ENCODE measurements around the gene PDCD2.
"Not testable (repeated sequence)": the region's sequence is repeated elsewhere in the genome, so short reads cannot be mapped to it uniquely, and the experiment has no call there.

DNA sequence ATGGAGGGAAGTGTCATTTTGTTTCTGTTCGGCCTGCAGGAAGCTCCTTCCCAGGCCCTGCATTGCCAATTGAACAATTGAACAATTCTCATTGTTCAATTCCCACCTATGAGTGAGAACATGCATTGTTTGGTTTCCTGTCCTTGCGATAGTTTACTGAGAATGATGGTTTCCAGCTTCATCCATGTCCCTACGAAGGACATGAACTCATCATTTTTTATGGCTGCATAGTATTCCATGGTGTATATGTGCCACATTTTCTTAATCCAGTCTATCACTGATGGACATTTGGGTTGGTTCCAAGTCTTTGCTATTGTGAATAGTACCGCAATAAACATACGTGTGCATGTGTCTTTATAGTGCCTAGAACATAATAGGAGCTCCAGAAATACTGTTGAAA, 56.4 kb downstream of the PDCD2 start:
- TF ChIP-seq, protein P1, sequence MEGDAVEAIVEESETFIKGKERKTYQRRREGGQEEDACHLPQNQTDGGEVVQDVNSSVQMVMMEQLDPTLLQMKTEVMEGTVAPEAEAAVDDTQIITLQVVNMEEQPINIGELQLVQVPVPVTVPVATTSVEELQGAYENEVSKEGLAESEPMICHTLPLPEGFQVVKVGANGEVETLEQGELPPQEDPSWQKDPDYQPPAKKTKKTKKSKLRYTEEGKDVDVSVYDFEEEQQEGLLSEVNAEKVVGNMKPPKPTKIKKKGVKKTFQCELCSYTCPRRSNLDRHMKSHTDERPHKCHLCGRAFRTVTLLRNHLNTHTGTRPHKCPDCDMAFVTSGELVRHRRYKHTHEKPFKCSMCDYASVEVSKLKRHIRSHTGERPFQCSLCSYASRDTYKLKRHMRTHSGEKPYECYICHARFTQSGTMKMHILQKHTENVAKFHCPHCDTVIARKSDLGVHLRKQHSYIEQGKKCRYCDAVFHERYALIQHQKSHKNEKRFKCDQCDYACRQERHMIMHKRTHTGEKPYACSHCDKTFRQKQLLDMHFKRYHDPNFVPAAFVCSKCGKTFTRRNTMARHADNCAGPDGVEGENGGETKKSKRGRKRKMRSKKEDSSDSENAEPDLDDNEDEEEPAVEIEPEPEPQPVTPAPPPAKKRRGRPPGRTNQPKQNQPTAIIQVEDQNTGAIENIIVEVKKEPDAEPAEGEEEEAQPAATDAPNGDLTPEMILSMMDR (IDR thresholded peaks at IDR 0.05), result not testable (repeated sequence)
- TF ChIP-seq EZH2phosphoT487, EZH2 (IDR thresholded peaks at IDR 0.05): not testable (repeated sequence)

All from neural progenitor cell (in vitro differentiated cells).